ENCODE data around the gene CPT2. TPM values are rescaled to one million over a fixed set of nuclear protein-coding genes. Genes with fewer than 3 reads are reported as not detected.
A peak's percentile ranks its signal among the peaks of the same experiment; 100 is the strongest.

Gene CPT2
- total RNA-seq, 1 donor: 14.7 TPM

DNA sequence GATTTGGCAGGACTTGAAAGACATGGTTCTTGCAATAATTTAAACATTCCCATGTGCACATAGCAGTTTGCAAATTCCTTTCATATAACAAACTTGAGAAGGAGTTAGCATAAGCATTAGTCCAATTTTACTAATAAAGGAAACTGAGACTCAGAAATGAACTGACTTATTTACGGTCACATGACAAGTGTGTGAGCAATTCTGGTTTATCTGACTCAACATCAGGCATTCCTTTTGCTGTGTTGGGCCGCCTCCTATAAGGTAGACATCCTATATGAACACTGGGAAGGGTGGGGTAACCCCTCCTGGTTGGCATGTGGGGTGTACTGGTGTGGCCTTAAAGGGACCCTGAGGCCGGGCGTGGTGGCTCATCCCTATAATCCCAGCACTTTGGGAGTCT is 8.5 kb upstream of the CPT2 start:
- TF ChIP-seq, protein P1, sequence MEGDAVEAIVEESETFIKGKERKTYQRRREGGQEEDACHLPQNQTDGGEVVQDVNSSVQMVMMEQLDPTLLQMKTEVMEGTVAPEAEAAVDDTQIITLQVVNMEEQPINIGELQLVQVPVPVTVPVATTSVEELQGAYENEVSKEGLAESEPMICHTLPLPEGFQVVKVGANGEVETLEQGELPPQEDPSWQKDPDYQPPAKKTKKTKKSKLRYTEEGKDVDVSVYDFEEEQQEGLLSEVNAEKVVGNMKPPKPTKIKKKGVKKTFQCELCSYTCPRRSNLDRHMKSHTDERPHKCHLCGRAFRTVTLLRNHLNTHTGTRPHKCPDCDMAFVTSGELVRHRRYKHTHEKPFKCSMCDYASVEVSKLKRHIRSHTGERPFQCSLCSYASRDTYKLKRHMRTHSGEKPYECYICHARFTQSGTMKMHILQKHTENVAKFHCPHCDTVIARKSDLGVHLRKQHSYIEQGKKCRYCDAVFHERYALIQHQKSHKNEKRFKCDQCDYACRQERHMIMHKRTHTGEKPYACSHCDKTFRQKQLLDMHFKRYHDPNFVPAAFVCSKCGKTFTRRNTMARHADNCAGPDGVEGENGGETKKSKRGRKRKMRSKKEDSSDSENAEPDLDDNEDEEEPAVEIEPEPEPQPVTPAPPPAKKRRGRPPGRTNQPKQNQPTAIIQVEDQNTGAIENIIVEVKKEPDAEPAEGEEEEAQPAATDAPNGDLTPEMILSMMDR (IDR thresholded peaks at IDR 0.05; ENCODE audit: insufficient read depth, low read length): no peak
- H3K4me3 ChIP-seq (ENCODE audit: low read depth, low read length): no peak overlapping the region
- DNase-seq (ENCODE audit: low read depth): no peak

DNA sequence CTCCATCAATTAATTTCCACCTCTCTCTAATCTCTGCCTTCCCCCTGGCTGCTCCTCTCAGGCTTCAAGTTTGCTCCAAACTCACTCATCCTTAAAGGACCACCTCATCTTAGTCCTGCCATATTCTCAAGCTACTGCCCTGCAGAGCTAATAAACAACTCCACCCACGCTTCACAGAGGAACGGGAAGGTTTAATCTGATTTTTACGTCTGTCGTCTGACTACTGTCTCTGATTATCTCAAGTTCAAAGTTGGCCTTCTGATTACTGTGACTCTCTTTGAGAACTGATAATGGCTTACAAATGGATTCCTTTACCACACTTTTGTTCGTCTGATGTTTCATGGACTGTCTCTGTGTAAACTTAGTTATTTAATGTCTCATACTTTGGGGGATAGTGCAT is 7.6 kb upstream of the CPT2 start:
- TF ChIP-seq, protein P1 (IDR thresholded peaks at IDR 0.05; ENCODE audit: insufficient read depth, low read length): no peak
- no peak overlapping the region for H3K4me3 ChIP-seq (ENCODE audit: low read depth, low read length)
- DNase-seq (ENCODE audit: low read depth): no peak

DNA sequence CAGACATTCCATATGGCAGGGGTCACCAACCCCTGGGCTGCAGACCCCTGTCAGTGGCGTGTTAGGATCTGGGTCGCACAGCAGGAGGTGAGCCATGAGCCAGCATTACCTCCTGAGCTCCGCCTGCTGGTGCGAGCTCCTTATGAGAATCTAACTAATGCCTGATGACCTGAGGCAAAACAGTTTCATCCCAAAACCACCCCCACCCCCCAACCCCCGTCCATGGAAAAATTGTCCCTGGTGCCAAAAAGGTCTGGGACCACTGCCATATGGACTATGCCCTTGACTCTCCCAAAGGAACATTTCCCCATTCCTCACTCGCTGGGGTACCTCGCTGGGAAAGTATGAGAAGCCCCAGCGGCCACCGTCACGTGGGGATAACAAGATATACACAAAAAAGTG is 6.4 kb upstream of the CPT2 start:
- TF ChIP-seq, protein P1 (IDR thresholded peaks at IDR 0.05; ENCODE audit: insufficient read depth, low read length): no peak
- DNase-seq (ENCODE audit: low read depth): no peak
- H3K4me3 ChIP-seq (ENCODE audit: low read depth, low read length): no peak overlapping the region

DNA sequence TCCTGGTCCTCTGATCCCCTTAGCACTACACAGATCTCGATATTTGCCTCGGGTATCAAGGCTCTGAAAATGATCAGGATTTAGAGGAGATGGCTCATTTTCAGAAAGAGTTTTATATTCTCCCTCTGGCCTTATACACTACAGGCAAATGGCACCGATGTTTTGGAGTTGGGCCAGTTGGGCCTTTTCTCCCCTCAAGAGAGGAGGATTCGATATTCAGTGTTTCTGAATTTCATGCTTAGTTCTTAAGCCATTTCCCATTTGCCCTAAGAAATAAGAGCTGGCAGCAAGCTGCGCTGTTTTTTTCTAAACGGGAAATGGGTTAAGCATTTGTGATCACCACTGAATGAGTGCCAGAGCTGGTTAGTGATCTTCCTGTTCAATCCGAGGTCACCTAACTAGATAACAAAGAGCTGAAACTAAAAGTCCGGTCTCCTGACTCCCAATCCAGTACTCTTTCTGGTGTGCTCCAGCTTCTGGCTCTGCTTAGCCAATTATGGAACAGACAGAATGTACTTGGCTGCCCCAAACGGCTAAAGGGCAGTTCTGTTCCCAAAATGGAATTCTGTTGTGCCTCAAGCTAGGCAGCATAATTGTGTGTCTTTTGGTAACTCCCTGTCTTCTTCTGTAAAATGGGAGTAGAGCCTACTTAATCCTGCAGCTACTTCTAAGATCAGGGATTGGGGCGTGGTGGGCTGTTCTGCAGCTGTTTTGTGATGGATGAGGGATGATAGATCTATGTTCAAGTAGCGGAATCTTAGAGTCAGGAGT is 1.2 kb upstream of the CPT2 start:
- H3K4me3 ChIP-seq (ENCODE audit: low read depth, low read length): no peak overlapping the region
- TF ChIP-seq, protein P1 (IDR thresholded peaks at IDR 0.05; ENCODE audit: insufficient read depth, low read length): no peak
- no peak for DNase-seq (ENCODE audit: low read depth)

- TF ChIP-seq, protein P1 (IDR thresholded peaks at IDR 0.05; ENCODE audit: insufficient read depth, low read length): no peak
- no peak for DNase-seq (ENCODE audit: low read depth)
Measured at GRCh38 chr1:53196017-53196484, 573 bp upstream of the CPT2 start.

DNA sequence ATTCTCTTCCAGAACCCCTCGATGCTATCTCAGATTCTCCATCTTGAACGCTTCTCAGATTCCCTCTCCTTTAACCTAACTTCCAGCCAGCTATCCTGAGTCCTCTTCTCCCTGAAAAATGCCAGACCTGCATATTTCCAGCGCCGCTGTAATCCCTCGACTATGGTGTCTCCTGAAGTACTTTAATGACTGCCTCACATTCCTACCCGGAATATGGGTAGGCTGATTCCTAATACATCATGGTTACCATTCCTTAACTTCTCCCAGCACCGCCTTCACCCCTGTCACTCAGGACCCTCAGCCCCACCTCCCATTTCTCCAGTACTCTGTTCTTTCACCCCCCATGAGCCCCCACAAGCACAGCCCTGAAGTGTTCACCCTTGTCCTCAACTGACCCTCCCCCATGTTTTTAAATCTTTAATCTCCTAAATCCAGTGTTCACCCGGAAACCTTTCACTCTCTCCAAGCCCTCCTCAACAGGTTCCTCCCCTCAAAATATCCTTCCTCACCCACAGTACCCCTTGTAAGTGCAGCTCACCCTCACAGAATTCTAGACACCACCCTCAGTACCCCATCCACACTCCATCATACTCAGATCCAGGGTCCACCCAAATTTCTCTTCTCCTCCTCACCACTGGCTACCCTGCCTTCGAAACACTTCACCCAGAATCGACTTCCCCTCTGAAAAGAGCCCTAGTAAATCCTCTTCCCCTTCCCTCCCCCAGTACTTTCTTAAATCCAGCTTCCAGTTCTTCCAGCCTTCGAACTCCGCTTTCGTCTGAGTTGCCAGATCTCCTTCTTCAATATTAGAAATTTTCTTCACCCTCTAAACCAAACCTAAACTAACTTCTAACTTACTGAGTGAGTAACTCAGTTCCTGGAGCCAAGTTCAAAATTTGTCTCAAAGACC is 922 bp downstream of the CPT2 start:
- no peak for DNase-seq (ENCODE audit: low read depth)
- TF ChIP-seq, protein P1 (IDR thresholded peaks at IDR 0.05; ENCODE audit: insufficient read depth, low read length): no peak

More at GRCh38 chr1:53196017-53196484, 573 bp upstream of the CPT2 start:
- peak overlapping the region; percentile 75 for H3K4me3 ChIP-seq (ENCODE audit: low read depth, low read length)

More for the DNA sequence above, 922 bp downstream of the CPT2 start:
- H3K4me3 ChIP-seq (ENCODE audit: low read depth, low read length): peak overlapping the region; percentile 75
